ENCODE measurements around the gene SNX33.

SNX33 gene

GRCh38 chr15:75651810-75652543 lies 4.3 kb downstream of the SNX33 start:
- Mint-ChIP-seq H3K27me3 (ENCODE audit: low read depth, poor library complexity) (no peaks in the 10 kb centered on the region), H3K4me1 (peaks cover 60% of the 10 kb centered on the region), H3K9me3 (no peaks in the 10 kb centered on the region), H3K4me3 (peak overlapping the region; percentile 70), H3K27ac (peak overlapping the region; percentile 82), H3K36me3 (ENCODE audit: low read depth) (peaks cover 32% of the 10 kb centered on the region)
- no peak for DNase-seq
- TF ChIP-seq CTCF (IDR thresholded peaks at IDR 0.05): no peak

GRCh38 chr15:75653347-75653913 lies 5.7 kb downstream of the SNX33 start:
- Mint-ChIP-seq H3K27me3 (ENCODE audit: low read depth, poor library complexity) (no peaks in the 10 kb centered on the region), H3K4me3 (peak overlapping the region; percentile 59), H3K9me3 (no peaks in the 10 kb centered on the region), H3K27ac (peak overlapping the region; percentile 78), H3K36me3 (ENCODE audit: low read depth) (peaks cover 32% of the 10 kb centered on the region), H3K4me1 (peaks cover 58% of the 10 kb centered on the region)
- peak; percentile 27 for DNase-seq
- no peak for TF ChIP-seq CTCF (IDR thresholded peaks at IDR 0.05)

GRCh38 chr15:75654201-75654907 lies 6.6 kb downstream of the SNX33 start:
- DNase-seq: no peak
- peaks cover 32% of the 10 kb centered on the region for H3K36me3 Mint-ChIP-seq (ENCODE audit: low read depth)
- H3K27me3 Mint-ChIP-seq (ENCODE audit: low read depth, poor library complexity): no peaks in the 10 kb centered on the region
- no peak for TF ChIP-seq CTCF (IDR thresholded peaks at IDR 0.05)
- H3K27ac Mint-ChIP-seq: no peak overlapping the region
- peaks cover 49% of the 10 kb centered on the region for H3K4me1 Mint-ChIP-seq
- no peak overlapping the region for H3K4me3 Mint-ChIP-seq
- no peaks in the 10 kb centered on the region for H3K9me3 Mint-ChIP-seq

- no peaks in the 10 kb centered on the region for H3K9me3 Mint-ChIP-seq
- no peak for TF ChIP-seq CTCF (IDR thresholded peaks at IDR 0.05)
- no peak for DNase-seq
- peaks cover 39% of the 10 kb centered on the region for H3K4me1 Mint-ChIP-seq
- H3K27ac Mint-ChIP-seq: no peak overlapping the region
- no peaks in the 10 kb centered on the region for H3K27me3 Mint-ChIP-seq (ENCODE audit: low read depth, poor library complexity)
- no peak overlapping the region for H3K4me3 Mint-ChIP-seq
- peaks cover 18% of the 10 kb centered on the region for H3K36me3 Mint-ChIP-seq (ENCODE audit: low read depth)
These were observed 8.2 kb downstream of the SNX33 start for GRCh38 chr15:75655931-75656330.

GRCh38 chr15:75656331-75656730 lies 8.6 kb downstream of the SNX33 start:
- no peak overlapping the region for H3K4me3 Mint-ChIP-seq
- H3K4me1 Mint-ChIP-seq: peaks cover 35% of the 10 kb centered on the region

More at GRCh38 chr15:75656331-75656730, 8.6 kb downstream of the SNX33 start:
- TF ChIP-seq CTCF (IDR thresholded peaks at IDR 0.05): no peak
- no peak for DNase-seq
- Mint-ChIP-seq H3K27me3 (ENCODE audit: low read depth, poor library complexity) (no peaks in the 10 kb centered on the region), H3K36me3 (ENCODE audit: low read depth) (peaks cover 14% of the 10 kb centered on the region), H3K27ac (no peak overlapping the region), H3K9me3 (no peaks in the 10 kb centered on the region)
